ENCODE measurements around the gene TMEM132E.
A peak's percentile ranks its signal among the peaks of the same experiment; 100 is the strongest.

TMEM132E gene

GRCh38 chr17:34622862-34623623, 43.7 kb downstream of the TMEM132E start:
- TF ChIP-seq POLR2A (IDR thresholded peaks at IDR 0.05; ENCODE audit: low read length) (no peak), GATA1 (IDR thresholded peaks at IDR 0.05; ENCODE audit: low read depth, low read length) (no peak)
- no peak for DNase-seq

GRCh38 chr17:34623856-34624766, 44.7 kb downstream of the TMEM132E start:
- no peak for TF ChIP-seq POLR2A (IDR thresholded peaks at IDR 0.05; ENCODE audit: low read length)
- TF ChIP-seq GATA1 (IDR thresholded peaks at IDR 0.05; ENCODE audit: low read depth, low read length), result no peak
- no peak for DNase-seq

GRCh38 chr17:34624767-34625383, 45.5 kb downstream of the TMEM132E start:
- TF ChIP-seq POLR2A (IDR thresholded peaks at IDR 0.05; ENCODE audit: low read length) (no peak), GATA1 (IDR thresholded peaks at IDR 0.05; ENCODE audit: low read depth, low read length) (no peak)
- DNase-seq, result no peak

GRCh38 chr17:34626121-34626681, 46.8 kb downstream of the TMEM132E start:
- TF ChIP-seq GATA1 (IDR thresholded peaks at IDR 0.05; ENCODE audit: low read depth, low read length) (no peak), POLR2A (IDR thresholded peaks at IDR 0.05; ENCODE audit: low read length) (no peak)
- DNase-seq, result no peak

GRCh38 chr17:34628879-34629278, 49.5 kb downstream of the TMEM132E start:
- no peak for TF ChIP-seq POLR2A (IDR thresholded peaks at IDR 0.05; ENCODE audit: low read length)
- no peak for TF ChIP-seq GATA1 (IDR thresholded peaks at IDR 0.05; ENCODE audit: low read depth, low read length)

GRCh38 chr17:34633351-34633750, 54.0 kb downstream of the TMEM132E start:
- no peak for DNase-seq
- no peak for TF ChIP-seq GATA1 (IDR thresholded peaks at IDR 0.05; ENCODE audit: low read depth, low read length)

More at GRCh38 chr17:34628879-34629278, 49.5 kb downstream of the TMEM132E start:
- DNase-seq, result no peak

GRCh38 chr17:34633760-34634159, 54.4 kb downstream of the TMEM132E start:
- no peak for TF ChIP-seq GATA1 (IDR thresholded peaks at IDR 0.05; ENCODE audit: low read depth, low read length)
- no peak for TF ChIP-seq POLR2A (IDR thresholded peaks at IDR 0.05; ENCODE audit: low read length)

GRCh38 chr17:34634551-34635160, 55.3 kb downstream of the TMEM132E start:
- no peak for TF ChIP-seq GATA1 (IDR thresholded peaks at IDR 0.05; ENCODE audit: low read depth, low read length)
- no peak for TF ChIP-seq POLR2A (IDR thresholded peaks at IDR 0.05; ENCODE audit: low read length)
- DNase-seq, result no peak

More at GRCh38 chr17:34633760-34634159, 54.4 kb downstream of the TMEM132E start:
- no peak for DNase-seq

GRCh38 chr17:34635876-34636275, 56.5 kb downstream of the TMEM132E start:
- no peak for DNase-seq

GRCh38 chr17:34637041-34637547, 57.7 kb downstream of the TMEM132E start:
- TF ChIP-seq GATA1 (IDR thresholded peaks at IDR 0.05; ENCODE audit: low read depth, low read length), result no peak
- TF ChIP-seq POLR2A (IDR thresholded peaks at IDR 0.05; ENCODE audit: low read length), result no peak
- no peak for DNase-seq

More at GRCh38 chr17:34635876-34636275, 56.5 kb downstream of the TMEM132E start:
- TF ChIP-seq GATA1 (IDR thresholded peaks at IDR 0.05; ENCODE audit: low read depth, low read length), result no peak
- TF ChIP-seq POLR2A (IDR thresholded peaks at IDR 0.05; ENCODE audit: low read length), result no peak

GRCh38 chr17:34637548-34638525, 58.5 kb downstream of the TMEM132E start:
- TF ChIP-seq POLR2A (IDR thresholded peaks at IDR 0.05; ENCODE audit: low read length), result no peak
- peak; percentile 74 to 83 for DNase-seq
